ENCODE data around the gene TEC. TPM values are rescaled to one million over a fixed set of nuclear protein-coding genes. Genes with fewer than 3 reads are reported as not detected.
A peak's percentile ranks its signal among the peaks of the same experiment; 100 is the strongest.

TEC gene
- total RNA-seq, 1 experiment from 2014 or later = 2.9 TPM

DNA sequence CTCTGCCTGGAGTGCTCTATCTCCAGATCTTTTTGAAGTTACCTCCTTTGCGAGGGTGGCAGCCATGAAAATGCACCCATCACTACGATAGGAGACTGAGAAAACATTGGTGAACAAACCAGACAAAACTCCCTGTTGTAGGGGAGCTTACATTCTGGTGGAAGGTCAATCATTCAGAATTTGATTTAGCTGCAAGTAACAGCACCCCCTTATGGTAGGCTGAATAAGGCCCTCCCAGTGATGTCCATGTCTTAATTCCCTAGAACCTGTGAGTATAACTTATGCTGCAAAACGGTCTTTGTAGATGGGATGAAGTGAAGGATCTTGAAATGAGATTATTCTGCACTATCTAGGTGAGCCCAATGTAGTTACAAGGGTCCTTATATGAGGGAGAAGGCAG lies 5.6 kb upstream of the TEC start:
- DNase-seq (ENCODE audit: low read depth, low spot score) = peak; percentile 66
- in situ Hi-C loops (cut with HindIII; ENCODE audit: low pct_unique_long_range_greater_than_20kb, low sequenced_read_pairs) = no loop called here

GRCh38 chr4:48271626-48272025 lies 2.0 kb upstream of the TEC start:
- DNase-seq (ENCODE audit: low read depth, low spot score) = no peak
- in situ Hi-C loops (cut with HindIII; ENCODE audit: low pct_unique_long_range_greater_than_20kb, low sequenced_read_pairs) = no loop called here

- no peak for DNase-seq (ENCODE audit: low read depth, low spot score)
- in situ Hi-C loops (cut with HindIII; ENCODE audit: low pct_unique_long_range_greater_than_20kb, low sequenced_read_pairs) = no loop called here
These were observed 1.4 kb upstream of the TEC start for GRCh38 chr4:48270951-48271473.

DNA sequence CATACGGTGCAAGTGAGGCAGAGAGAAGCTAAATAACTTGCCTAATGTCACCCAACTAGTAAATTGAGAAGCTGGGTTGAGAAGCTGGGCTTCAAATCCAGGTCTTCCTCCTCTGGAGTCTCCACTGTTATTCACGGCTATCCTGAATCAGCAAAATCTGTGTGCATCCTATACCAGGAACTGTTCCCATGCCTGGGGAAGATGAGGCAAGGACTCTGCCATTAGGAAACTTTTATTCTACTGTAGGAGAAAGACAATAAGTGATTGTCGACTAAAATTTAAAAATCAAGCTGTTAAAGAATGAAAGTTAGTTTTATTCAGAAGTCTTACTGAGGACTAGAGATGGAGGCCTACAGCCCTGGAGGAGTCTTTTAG lies 872 bp upstream of the TEC start:
- DNase-seq (ENCODE audit: low read depth, low spot score) = no peak
- in situ Hi-C loops (cut with HindIII; ENCODE audit: low pct_unique_long_range_greater_than_20kb, low sequenced_read_pairs) = no loop called here

DNA sequence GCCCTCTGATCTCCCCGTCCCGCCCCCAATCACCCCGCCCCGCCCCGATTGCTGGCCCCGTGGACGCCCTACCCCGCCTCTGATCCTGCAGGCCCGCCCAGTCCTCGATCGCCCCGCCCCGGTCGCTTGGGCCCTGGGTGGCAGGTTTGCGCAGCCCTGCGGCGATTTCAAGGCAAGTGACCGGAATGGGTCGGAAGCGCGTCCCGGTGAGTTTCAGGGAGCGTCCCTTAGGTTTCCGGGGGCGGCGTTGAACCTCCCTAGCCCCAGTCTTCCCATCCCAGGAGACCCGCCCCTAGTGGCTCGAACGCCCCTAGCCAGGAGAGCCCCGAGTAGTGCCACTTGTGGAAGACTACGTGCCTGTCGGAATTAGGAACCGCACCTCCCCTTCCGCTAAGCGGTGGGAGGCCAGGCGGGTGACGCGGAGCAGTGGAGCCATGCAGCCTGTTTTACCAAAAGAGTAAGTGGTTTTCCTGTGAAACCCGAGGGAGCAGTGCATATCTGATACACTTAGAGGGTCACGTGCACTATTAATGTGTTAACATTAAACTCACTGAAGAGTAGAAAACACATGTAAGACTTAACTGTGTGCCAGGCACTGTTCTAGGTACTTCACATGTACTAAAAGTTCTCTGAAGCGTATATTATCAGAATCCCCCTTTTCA lies 354 bp upstream of the TEC start:
- in situ Hi-C loops (cut with HindIII; ENCODE audit: low pct_unique_long_range_greater_than_20kb, low sequenced_read_pairs) = no loop called here
- peak; percentile 85 for DNase-seq (ENCODE audit: low read depth, low spot score)

DNA sequence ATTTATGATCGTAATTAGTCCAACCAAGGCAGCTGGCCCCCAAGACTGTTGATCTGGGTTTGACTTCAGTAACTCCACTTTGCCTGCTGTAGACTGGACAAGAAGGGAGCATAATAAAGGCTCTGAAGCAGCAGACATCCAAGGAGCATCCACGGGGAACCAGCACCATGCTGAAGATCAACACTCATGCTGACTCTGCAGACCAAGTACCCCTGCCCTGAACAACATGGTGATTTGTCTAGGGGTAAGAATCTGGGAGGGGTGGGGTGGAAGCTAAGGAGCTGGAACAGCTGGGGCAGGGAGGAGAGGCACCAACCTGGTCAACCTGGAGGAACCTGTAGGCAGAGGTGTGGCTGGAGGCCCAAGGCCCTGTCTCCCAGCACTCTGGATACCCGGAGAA lies 2.1 kb downstream of the TEC start:
- no peak for DNase-seq (ENCODE audit: low read depth, low spot score)
- in situ Hi-C loops (cut with HindIII; ENCODE audit: low pct_unique_long_range_greater_than_20kb, low sequenced_read_pairs) = no loop called here

DNA sequence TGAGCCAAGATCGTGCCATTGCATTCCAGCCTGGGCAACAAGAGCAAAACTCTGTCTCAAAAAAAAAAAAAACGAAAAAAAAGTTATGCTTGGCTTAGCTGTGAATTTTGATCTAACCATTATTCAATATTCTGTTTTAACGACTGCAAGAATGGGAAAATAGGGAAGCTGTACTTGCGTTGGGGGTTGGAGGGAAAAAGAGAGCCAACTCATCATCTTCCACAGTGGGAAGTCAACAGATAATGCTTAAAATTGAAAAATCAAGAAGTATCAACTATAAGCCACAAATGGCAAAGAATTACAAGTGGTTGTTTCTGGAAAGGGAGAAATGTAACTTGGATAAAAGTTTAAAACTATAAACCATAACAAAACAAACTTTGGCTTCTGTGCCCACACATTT lies 2.9 kb downstream of the TEC start:
- DNase-seq (ENCODE audit: low read depth, low spot score) = no peak
- in situ Hi-C loops (cut with HindIII; ENCODE audit: low pct_unique_long_range_greater_than_20kb, low sequenced_read_pairs) = no loop called here

- in situ Hi-C loops (cut with HindIII; ENCODE audit: low pct_unique_long_range_greater_than_20kb, low sequenced_read_pairs) = no loop called here
- DNase-seq (ENCODE audit: low read depth, low spot score) = peak; percentile 22
These were observed 6.7 kb downstream of the TEC start for GRCh38 chr4:48262926-48263325.

DNA sequence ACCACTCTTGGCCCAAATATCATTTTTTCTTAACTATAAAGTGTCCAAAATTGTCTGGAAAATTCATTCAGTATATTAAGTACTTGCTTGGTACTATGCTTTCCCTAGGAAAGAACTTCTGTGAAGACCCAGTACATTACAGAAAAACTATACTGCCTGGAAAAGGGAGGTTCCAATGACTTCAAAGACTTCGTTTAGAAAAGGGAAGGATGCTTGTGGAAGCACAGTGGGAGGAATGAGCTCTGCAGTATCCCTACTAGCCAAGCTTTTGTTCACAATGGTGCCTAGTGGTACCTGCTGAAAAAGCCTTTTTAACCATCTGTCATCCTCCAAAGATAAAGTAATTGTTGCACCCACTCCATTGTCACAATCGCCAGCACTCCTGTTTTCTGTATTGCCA lies 7.2 kb downstream of the TEC start:
- in situ Hi-C loops (cut with HindIII; ENCODE audit: low pct_unique_long_range_greater_than_20kb, low sequenced_read_pairs) = no loop called here
- DNase-seq (ENCODE audit: low read depth, low spot score) = no peak

GRCh38 chr4:48261281-48261680 lies 8.4 kb downstream of the TEC start:
- in situ Hi-C loops (cut with HindIII; ENCODE audit: low pct_unique_long_range_greater_than_20kb, low sequenced_read_pairs) = no loop called here
- DNase-seq (ENCODE audit: low read depth, low spot score) = no peak

DNA sequence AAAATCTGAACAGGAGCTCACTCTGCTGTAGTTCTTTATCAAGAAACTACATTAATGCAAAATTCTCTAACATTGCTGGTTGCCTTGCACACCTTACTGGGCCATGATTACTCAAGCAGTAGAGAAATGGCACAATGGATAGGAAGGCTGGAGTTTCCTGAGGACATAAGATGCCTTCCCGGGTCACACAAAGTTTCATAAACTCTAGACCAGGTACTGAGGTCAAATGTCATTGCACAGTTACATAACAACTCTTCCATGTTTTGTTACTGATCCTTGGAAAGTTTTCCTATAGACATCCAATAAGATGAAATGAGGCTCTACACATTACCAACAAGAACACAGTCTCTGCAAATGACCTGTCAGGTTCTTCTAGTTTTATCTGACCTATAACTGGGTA lies 9.9 kb downstream of the TEC start:
- DNase-seq (ENCODE audit: low read depth, low spot score) = no peak
- in situ Hi-C loops (cut with HindIII; ENCODE audit: low pct_unique_long_range_greater_than_20kb, low sequenced_read_pairs) = no loop called here

DNA sequence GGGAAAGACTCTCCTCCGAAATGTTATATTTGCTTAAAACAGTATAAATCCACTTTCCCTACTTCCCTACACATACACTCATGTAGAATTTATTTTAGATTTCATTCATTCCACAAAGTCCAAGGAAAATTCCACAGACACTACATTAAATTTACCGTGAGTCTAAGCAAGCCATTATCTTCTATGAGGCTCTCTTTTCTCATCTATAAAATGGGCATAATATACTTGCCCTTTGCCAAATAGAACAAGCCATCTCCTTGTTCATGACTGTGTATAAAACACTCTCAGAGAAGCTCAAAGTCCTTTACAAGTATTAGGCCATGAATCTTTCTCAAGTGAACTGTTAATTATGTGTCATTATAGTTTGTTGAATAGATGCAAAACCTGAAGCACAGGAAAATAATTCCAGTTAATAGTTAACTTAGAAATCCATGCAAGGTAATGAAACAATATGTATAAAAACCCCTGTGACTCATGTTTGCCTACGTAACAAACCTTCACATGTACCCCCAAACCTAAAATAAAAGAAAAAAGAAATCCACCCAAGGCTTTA lies 10.7 kb downstream of the TEC start:
- no peak for DNase-seq (ENCODE audit: low read depth, low spot score)
- in situ Hi-C loops (cut with HindIII; ENCODE audit: low pct_unique_long_range_greater_than_20kb, low sequenced_read_pairs) = no loop called here

DNA sequence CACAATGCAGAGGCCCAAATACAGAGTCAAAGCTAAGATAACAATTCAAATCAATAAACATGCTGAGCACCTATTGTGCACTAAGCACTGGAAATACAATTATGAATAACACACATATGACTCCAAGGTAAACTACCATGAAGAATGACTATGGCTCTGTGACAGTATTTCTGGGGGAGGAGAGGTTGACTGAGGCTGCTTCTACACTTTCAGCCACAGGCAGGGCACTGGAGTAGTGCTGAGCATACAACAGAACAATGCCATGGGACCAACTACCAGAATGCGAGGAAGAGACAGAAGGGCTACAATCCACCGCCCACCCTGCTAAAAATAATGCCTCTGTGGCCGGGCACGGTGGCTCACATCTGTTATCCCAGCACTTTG lies 13.7 kb downstream of the TEC start:
- DNase-seq (ENCODE audit: low read depth, low spot score) = no peak
- in situ Hi-C loops (cut with HindIII; ENCODE audit: low pct_unique_long_range_greater_than_20kb, low sequenced_read_pairs) = no loop called here

GRCh38 chr4:48255072-48255958 lies 14.3 kb downstream of the TEC start:
- in situ Hi-C loops (cut with HindIII; ENCODE audit: low pct_unique_long_range_greater_than_20kb, low sequenced_read_pairs) = no loop called here
- DNase-seq (ENCODE audit: low read depth, low spot score) = no peak

- no peak for DNase-seq (ENCODE audit: low read depth, low spot score)
- in situ Hi-C loops (cut with HindIII; ENCODE audit: low pct_unique_long_range_greater_than_20kb, low sequenced_read_pairs) = no loop called here
These were observed 15.1 kb downstream of the TEC start for GRCh38 chr4:48254381-48255071.

DNA sequence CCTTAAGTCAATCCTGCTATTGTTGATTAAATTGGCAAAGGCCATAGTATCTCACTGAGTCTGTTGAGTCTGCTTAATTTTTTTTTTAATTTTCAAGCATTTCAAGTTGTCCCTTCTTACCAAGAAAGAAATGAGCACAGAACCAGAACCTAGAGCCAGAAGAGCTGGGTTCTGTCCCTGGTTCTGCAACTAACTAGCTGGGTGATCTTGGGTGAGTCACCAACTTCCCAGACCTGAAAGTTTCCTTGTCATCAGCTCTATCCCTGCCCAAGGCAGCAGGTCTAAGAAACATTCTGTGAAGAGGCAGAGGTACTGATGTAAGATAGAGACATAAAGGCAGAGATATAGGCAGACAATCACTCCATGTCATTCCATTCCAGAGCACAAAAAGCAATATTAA lies 17.3 kb downstream of the TEC start:
- in situ Hi-C loops (cut with HindIII; ENCODE audit: low pct_unique_long_range_greater_than_20kb, low sequenced_read_pairs) = no loop called here
- no peak for DNase-seq (ENCODE audit: low read depth, low spot score)

GRCh38 chr4:48250980-48251379 lies 18.7 kb downstream of the TEC start:
- in situ Hi-C loops (cut with HindIII; ENCODE audit: low pct_unique_long_range_greater_than_20kb, low sequenced_read_pairs) = no loop called here
- no peak for DNase-seq (ENCODE audit: low read depth, low spot score)

GRCh38 chr4:48250343-48250742 lies 19.3 kb downstream of the TEC start:
- in situ Hi-C loops (cut with HindIII; ENCODE audit: low pct_unique_long_range_greater_than_20kb, low sequenced_read_pairs) = no loop called here
- DNase-seq (ENCODE audit: low read depth, low spot score) = no peak

Data from SK-MEL-5 (cell line).